ENCODE results near the gene NINJ1.

The NINJ1 gene

GRCh38 chr9:93124793-93125192 lies 9.3 kb downstream of the NINJ1 start:
- Histone ChIP-seq H3K9ac (ENCODE audit: low read depth, low read length) (no peak overlapping the region), H3K9me3 (ENCODE audit: control insufficient read depth, insufficient read depth, low read length) (no peaks in the 10 kb centered on the region), H3K4me3 (ENCODE audit: low read depth, low read length) (no peak overlapping the region), H3K27ac (ENCODE audit: low read depth, low read length) (no peak overlapping the region), H3K36me3 (ENCODE audit: control insufficient read depth, insufficient read depth, low read length) (peaks cover 13% of the 10 kb centered on the region), H3K4me1 (ENCODE audit: control insufficient read depth, insufficient read depth, low read length) (peaks cover 10% of the 10 kb centered on the region), H3K27me3 (ENCODE audit: control insufficient read depth, insufficient read depth, low read length) (no peaks in the 10 kb centered on the region)

- H3K4me1 ChIP-seq (ENCODE audit: control insufficient read depth, insufficient read depth, low read length): peaks cover 10% of the 10 kb centered on the region
- no peaks in the 10 kb centered on the region for H3K9me3 ChIP-seq (ENCODE audit: control insufficient read depth, insufficient read depth, low read length)
- H3K4me3 ChIP-seq (ENCODE audit: low read depth, low read length): no peak overlapping the region
- no peaks in the 10 kb centered on the region for H3K27me3 ChIP-seq (ENCODE audit: control insufficient read depth, insufficient read depth, low read length)
- H3K36me3 ChIP-seq (ENCODE audit: control insufficient read depth, insufficient read depth, low read length): peaks cover 13% of the 10 kb centered on the region
- H3K27ac ChIP-seq (ENCODE audit: low read depth, low read length): no peak overlapping the region
- H3K9ac ChIP-seq (ENCODE audit: low read depth, low read length): no peak overlapping the region
These were observed 10.3 kb downstream of the NINJ1 start for GRCh38 chr9:93123561-93124283.

GRCh38 chr9:93122721-93123221 lies 11.3 kb downstream of the NINJ1 start:
- no peak overlapping the region for H3K27ac ChIP-seq (ENCODE audit: low read depth, low read length)
- no peak overlapping the region for H3K9ac ChIP-seq (ENCODE audit: low read depth, low read length)
- H3K4me1 ChIP-seq (ENCODE audit: control insufficient read depth, insufficient read depth, low read length): peaks cover 10% of the 10 kb centered on the region

GRCh38 chr9:93121316-93122241 lies 12.5 kb downstream of the NINJ1 start:
- no peak overlapping the region for H3K9ac ChIP-seq (ENCODE audit: low read depth, low read length)
- peaks cover 2% of the 10 kb centered on the region; the same call in 1 of the 2 replicates for H3K4me1 ChIP-seq (ENCODE audit: control insufficient read depth, insufficient read depth, low read length)
- no peaks in the 10 kb centered on the region for H3K27me3 ChIP-seq (ENCODE audit: control insufficient read depth, insufficient read depth, low read length)
- H3K4me3 ChIP-seq (ENCODE audit: low read depth, low read length): no peak overlapping the region
- H3K27ac ChIP-seq (ENCODE audit: low read depth, low read length): no peak overlapping the region
- H3K36me3 ChIP-seq (ENCODE audit: control insufficient read depth, insufficient read depth, low read length): peaks cover 13% of the 10 kb centered on the region
- no peaks in the 10 kb centered on the region for H3K9me3 ChIP-seq (ENCODE audit: control insufficient read depth, insufficient read depth, low read length)

More at GRCh38 chr9:93122721-93123221, 11.3 kb downstream of the NINJ1 start:
- Histone ChIP-seq H3K27me3 (ENCODE audit: control insufficient read depth, insufficient read depth, low read length) (no peaks in the 10 kb centered on the region), H3K4me3 (ENCODE audit: low read depth, low read length) (no peak overlapping the region), H3K36me3 (ENCODE audit: control insufficient read depth, insufficient read depth, low read length) (peaks cover 13% of the 10 kb centered on the region), H3K9me3 (ENCODE audit: control insufficient read depth, insufficient read depth, low read length) (no peaks in the 10 kb centered on the region)

- Histone ChIP-seq H3K4me3 (ENCODE audit: low read depth, low read length) (no peak overlapping the region), H3K36me3 (ENCODE audit: control insufficient read depth, insufficient read depth, low read length) (peaks cover 13% of the 10 kb centered on the region), H3K27ac (ENCODE audit: low read depth, low read length) (no peak overlapping the region), H3K4me1 (ENCODE audit: control insufficient read depth, insufficient read depth, low read length) (peaks cover 7% of the 10 kb centered on the region; the same call in 1 of the 2 replicates), H3K9ac (ENCODE audit: low read depth, low read length) (no peak overlapping the region), H3K27me3 (ENCODE audit: control insufficient read depth, insufficient read depth, low read length) (no peaks in the 10 kb centered on the region), H3K9me3 (ENCODE audit: control insufficient read depth, insufficient read depth, low read length) (no peaks in the 10 kb centered on the region)
These were observed 13.2 kb downstream of the NINJ1 start for GRCh38 chr9:93120846-93121315.

GRCh38 chr9:93119953-93120845 lies 13.9 kb downstream of the NINJ1 start:
- Histone ChIP-seq H3K4me3 (ENCODE audit: low read depth, low read length) (no peak overlapping the region), H3K9me3 (ENCODE audit: control insufficient read depth, insufficient read depth, low read length) (no peaks in the 10 kb centered on the region), H3K36me3 (ENCODE audit: control insufficient read depth, insufficient read depth, low read length) (peaks cover 9% of the 10 kb centered on the region), H3K27ac (ENCODE audit: low read depth, low read length) (no peak overlapping the region), H3K27me3 (ENCODE audit: control insufficient read depth, insufficient read depth, low read length) (no peaks in the 10 kb centered on the region), H3K9ac (ENCODE audit: low read depth, low read length) (no peak overlapping the region), H3K4me1 (ENCODE audit: control insufficient read depth, insufficient read depth, low read length) (peaks cover 7% of the 10 kb centered on the region; the same call in 1 of the 2 replicates)

GRCh38 chr9:93119703-93119952 lies 14.4 kb downstream of the NINJ1 start:
- Histone ChIP-seq H3K27me3 (ENCODE audit: control insufficient read depth, insufficient read depth, low read length) (no peaks in the 10 kb centered on the region), H3K4me1 (ENCODE audit: control insufficient read depth, insufficient read depth, low read length) (peaks cover 7% of the 10 kb centered on the region; the same call in 1 of the 2 replicates), H3K4me3 (ENCODE audit: low read depth, low read length) (no peak overlapping the region), H3K36me3 (ENCODE audit: control insufficient read depth, insufficient read depth, low read length) (peaks cover 4% of the 10 kb centered on the region; the same call in 1 of the 2 replicates), H3K9ac (ENCODE audit: low read depth, low read length) (no peak overlapping the region), H3K9me3 (ENCODE audit: control insufficient read depth, insufficient read depth, low read length) (no peaks in the 10 kb centered on the region), H3K27ac (ENCODE audit: low read depth, low read length) (no peak overlapping the region)

- Histone ChIP-seq H3K4me1 (ENCODE audit: control insufficient read depth, insufficient read depth, low read length) (peaks cover 7% of the 10 kb centered on the region; the same call in 1 of the 2 replicates), H3K4me3 (ENCODE audit: low read depth, low read length) (no peak overlapping the region), H3K9me3 (ENCODE audit: control insufficient read depth, insufficient read depth, low read length) (no peaks in the 10 kb centered on the region), H3K27me3 (ENCODE audit: control insufficient read depth, insufficient read depth, low read length) (no peaks in the 10 kb centered on the region), H3K36me3 (ENCODE audit: control insufficient read depth, insufficient read depth, low read length) (peaks cover 3% of the 10 kb centered on the region; the same call in 1 of the 2 replicates), H3K27ac (ENCODE audit: low read depth, low read length) (no peak overlapping the region), H3K9ac (ENCODE audit: low read depth, low read length) (no peak overlapping the region)
These were observed 15.0 kb downstream of the NINJ1 start for GRCh38 chr9:93118863-93119702.

- no peaks in the 10 kb centered on the region for H3K27me3 ChIP-seq (ENCODE audit: control insufficient read depth, insufficient read depth, low read length)
- peaks cover 1% of the 10 kb centered on the region; the same call in 1 of the 2 replicates for H3K36me3 ChIP-seq (ENCODE audit: control insufficient read depth, insufficient read depth, low read length)
- no peak overlapping the region for H3K9ac ChIP-seq (ENCODE audit: low read depth, low read length)
- no peaks in the 10 kb centered on the region for H3K9me3 ChIP-seq (ENCODE audit: control insufficient read depth, insufficient read depth, low read length)
- H3K4me1 ChIP-seq (ENCODE audit: control insufficient read depth, insufficient read depth, low read length): peaks cover 7% of the 10 kb centered on the region; the same call in 1 of the 2 replicates
- no peak overlapping the region for H3K27ac ChIP-seq (ENCODE audit: low read depth, low read length)
- no peak overlapping the region for H3K4me3 ChIP-seq (ENCODE audit: low read depth, low read length)
These were observed 15.9 kb downstream of the NINJ1 start for GRCh38 chr9:93117924-93118862.

All from HUES48 (cell line).